ENCODE measurements around the gene TRPM4. TPM values are rescaled to one million over a fixed set of nuclear protein-coding genes. Genes with fewer than 3 reads are reported as not detected.
A peak's percentile ranks its signal among the peaks of the same experiment; 100 is the strongest.

The TRPM4 gene
- total RNA-seq, 1 donor from 2014 or later, result 3.1 TPM

- H3K4me3 Mint-ChIP-seq, result no peak overlapping the region
- Histone ChIP-seq H3K4me2 (no peak overlapping the region), H3K36me3 (no peaks in the 10 kb centered on the region), H3K9me3 (ENCODE audit: low read depth) (no peaks in the 10 kb centered on the region), H2AFZ (replicated peaks) (peak overlapping the region; percentile 58), H3K4me3 (no peak overlapping the region), H3K79me2 (ENCODE audit: low read depth) (no peaks in the 10 kb centered on the region), H3K27me3 (no peaks in the 10 kb centered on the region), H4K20me1 (ENCODE audit: low read depth) (no peaks in the 10 kb centered on the region), H3K27ac (no peak overlapping the region), H3K9ac (no peak overlapping the region), H3F3A (ENCODE audit: low read depth) (no peaks in the 10 kb centered on the region), H3K4me1 (no peaks in the 10 kb centered on the region)
- H3K4me1 Mint-ChIP-seq, result peaks cover 8% of the 10 kb centered on the region
- H3K27ac Mint-ChIP-seq, result no peak overlapping the region
- peaks cover 7% of the 10 kb centered on the region for H3K27me3 Mint-ChIP-seq (ENCODE audit: insufficient read depth, low read depth)
- TF ChIP-seq EZH2phosphoT487 (IDR thresholded peaks at IDR 0.05), result no peak
- TF ChIP-seq CTCF (IDR thresholded peaks at IDR 0.05), result peak; percentile 60
- no peak for TF ChIP-seq EZH2 (IDR thresholded peaks at IDR 0.05)
- no peaks in the 10 kb centered on the region for H3K9me3 Mint-ChIP-seq
- DNase-seq (ENCODE audit: low spot score), result peak; percentile 74
- no peaks in the 10 kb centered on the region for H3K36me3 Mint-ChIP-seq
Measured at GRCh38 chr19:49224879-49225278, 67.3 kb downstream of the TRPM4 start.

- Mint-ChIP-seq H3K27ac (no peak overlapping the region), H3K27me3 (ENCODE audit: insufficient read depth, low read depth) (peaks cover 9% of the 10 kb centered on the region), H3K4me3 (no peak overlapping the region), H3K36me3 (no peaks in the 10 kb centered on the region), H3K9me3 (no peaks in the 10 kb centered on the region), H3K4me1 (peaks cover 5% of the 10 kb centered on the region)
- Histone ChIP-seq H3K9ac (no peak overlapping the region), H3K79me2 (ENCODE audit: low read depth) (no peaks in the 10 kb centered on the region), H3K9me3 (ENCODE audit: low read depth) (no peaks in the 10 kb centered on the region), H3K4me1 (no peaks in the 10 kb centered on the region), H4K20me1 (ENCODE audit: low read depth) (no peaks in the 10 kb centered on the region), H3K36me3 (no peaks in the 10 kb centered on the region), H3K27me3 (no peaks in the 10 kb centered on the region), H3K4me3 (no peak overlapping the region), H2AFZ (replicated peaks) (no peak overlapping the region), H3K4me2 (no peak overlapping the region), H3F3A (ENCODE audit: low read depth) (no peaks in the 10 kb centered on the region), H3K27ac (no peak overlapping the region)
- TF ChIP-seq CTCF (IDR thresholded peaks at IDR 0.05), result no peak
- DNase-seq (ENCODE audit: low spot score), result no peak
Measured at GRCh38 chr19:49229416-49229815, 71.8 kb downstream of the TRPM4 start.

- H3K9ac ChIP-seq, result no peak overlapping the region
- no peaks in the 10 kb centered on the region for H3K36me3 ChIP-seq
- H3K27ac Mint-ChIP-seq, result no peak overlapping the region
- no peak overlapping the region for H3K27ac ChIP-seq
- no peak overlapping the region for H3K4me2 ChIP-seq
- no peak overlapping the region for H2AFZ ChIP-seq (replicated peaks)
- H3K4me1 ChIP-seq, result no peaks in the 10 kb centered on the region
- peaks cover 7% of the 10 kb centered on the region for H3K27me3 Mint-ChIP-seq (ENCODE audit: insufficient read depth, low read depth)
- H3K9me3 Mint-ChIP-seq, result no peaks in the 10 kb centered on the region
- no peak overlapping the region for H3K4me3 ChIP-seq
- no peak for DNase-seq (ENCODE audit: low spot score)
- no peaks in the 10 kb centered on the region for H3K79me2 ChIP-seq (ENCODE audit: low read depth)
- no peaks in the 10 kb centered on the region for H3F3A ChIP-seq (ENCODE audit: low read depth)
- H3K36me3 Mint-ChIP-seq, result no peaks in the 10 kb centered on the region
- no peaks in the 10 kb centered on the region for H3K9me3 ChIP-seq (ENCODE audit: low read depth)
- H3K4me3 Mint-ChIP-seq, result no peak overlapping the region
- no peaks in the 10 kb centered on the region for H4K20me1 ChIP-seq (ENCODE audit: low read depth)
- H3K27me3 ChIP-seq, result no peaks in the 10 kb centered on the region
- TF ChIP-seq CTCF (IDR thresholded peaks at IDR 0.05) (no peak), EZH2 (IDR thresholded peaks at IDR 0.05) (no peak), EZH2phosphoT487 (IDR thresholded peaks at IDR 0.05) (no peak)
- H3K4me1 Mint-ChIP-seq, result peaks cover 3% of the 10 kb centered on the region
Measured at GRCh38 chr19:49231389-49231788, 73.8 kb downstream of the TRPM4 start.

- Histone ChIP-seq H2AFZ (replicated peaks) (no peak overlapping the region), H3K79me2 (ENCODE audit: low read depth) (no peaks in the 10 kb centered on the region), H3K9me3 (ENCODE audit: low read depth) (no peaks in the 10 kb centered on the region), H3K4me3 (no peak overlapping the region), H3F3A (ENCODE audit: low read depth) (no peaks in the 10 kb centered on the region), H4K20me1 (ENCODE audit: low read depth) (no peaks in the 10 kb centered on the region), H3K4me1 (no peaks in the 10 kb centered on the region), H3K27me3 (no peaks in the 10 kb centered on the region), H3K4me2 (no peak overlapping the region), H3K9ac (no peak overlapping the region), H3K36me3 (no peaks in the 10 kb centered on the region), H3K27ac (no peak overlapping the region)
- no peak for TF ChIP-seq CTCF (IDR thresholded peaks at IDR 0.05)
- TF ChIP-seq EZH2 (IDR thresholded peaks at IDR 0.05), result no peak
- no peak for TF ChIP-seq EZH2phosphoT487 (IDR thresholded peaks at IDR 0.05)
- Mint-ChIP-seq H3K27ac (no peak overlapping the region), H3K4me3 (no peak overlapping the region), H3K9me3 (no peaks in the 10 kb centered on the region), H3K4me1 (peaks cover 3% of the 10 kb centered on the region), H3K36me3 (no peaks in the 10 kb centered on the region), H3K27me3 (ENCODE audit: insufficient read depth, low read depth) (peaks cover 7% of the 10 kb centered on the region)
- no peak for DNase-seq (ENCODE audit: low spot score)
Measured at GRCh38 chr19:49231804-49232203, 74.2 kb downstream of the TRPM4 start.
